ENCODE results near the gene CEP89.
"Not testable (repeated sequence)": the region's sequence is repeated elsewhere in the genome, so short reads cannot be mapped to it uniquely, and the experiment has no call there.

CEP89 gene

DNA sequence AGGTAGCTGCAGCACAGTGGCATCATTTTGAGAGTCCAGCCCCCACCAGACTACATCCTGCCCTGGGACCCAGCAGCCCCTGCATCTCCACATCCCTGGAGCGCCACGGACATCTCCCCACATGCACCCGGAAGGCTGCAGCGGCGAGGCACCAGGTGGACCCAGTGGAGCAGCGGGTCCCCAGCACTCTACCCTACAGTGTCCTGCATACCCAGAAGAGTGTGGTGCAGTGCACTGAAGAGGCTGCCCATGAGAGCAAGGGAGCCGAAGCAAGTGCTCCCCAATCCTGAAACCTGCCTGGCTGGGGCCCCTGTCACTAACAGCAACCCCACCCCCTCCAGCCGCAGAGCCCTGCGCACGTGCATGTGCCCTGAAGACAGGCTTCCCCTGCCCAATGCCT, 80.9 kb downstream of the CEP89 start:
- no peak for TF ChIP-seq POLR2A (IDR thresholded peaks at IDR 0.05; ENCODE audit: low read length)
- no peak for TF ChIP-seq GATA1 (IDR thresholded peaks at IDR 0.05; ENCODE audit: low read depth, low read length)
- no peak for DNase-seq

GRCh38 chr19:32890326-32890725, 81.4 kb downstream of the CEP89 start:
- TF ChIP-seq POLR2A (IDR thresholded peaks at IDR 0.05; ENCODE audit: low read length) (no peak), GATA1 (IDR thresholded peaks at IDR 0.05; ENCODE audit: low read depth, low read length) (no peak)
- no peak for DNase-seq

GRCh38 chr19:32889137-32889934, 82.4 kb downstream of the CEP89 start:
- no peak for TF ChIP-seq POLR2A (IDR thresholded peaks at IDR 0.05; ENCODE audit: low read length)
- no peak for TF ChIP-seq GATA1 (IDR thresholded peaks at IDR 0.05; ENCODE audit: low read depth, low read length)
- DNase-seq, result no peak

DNA sequence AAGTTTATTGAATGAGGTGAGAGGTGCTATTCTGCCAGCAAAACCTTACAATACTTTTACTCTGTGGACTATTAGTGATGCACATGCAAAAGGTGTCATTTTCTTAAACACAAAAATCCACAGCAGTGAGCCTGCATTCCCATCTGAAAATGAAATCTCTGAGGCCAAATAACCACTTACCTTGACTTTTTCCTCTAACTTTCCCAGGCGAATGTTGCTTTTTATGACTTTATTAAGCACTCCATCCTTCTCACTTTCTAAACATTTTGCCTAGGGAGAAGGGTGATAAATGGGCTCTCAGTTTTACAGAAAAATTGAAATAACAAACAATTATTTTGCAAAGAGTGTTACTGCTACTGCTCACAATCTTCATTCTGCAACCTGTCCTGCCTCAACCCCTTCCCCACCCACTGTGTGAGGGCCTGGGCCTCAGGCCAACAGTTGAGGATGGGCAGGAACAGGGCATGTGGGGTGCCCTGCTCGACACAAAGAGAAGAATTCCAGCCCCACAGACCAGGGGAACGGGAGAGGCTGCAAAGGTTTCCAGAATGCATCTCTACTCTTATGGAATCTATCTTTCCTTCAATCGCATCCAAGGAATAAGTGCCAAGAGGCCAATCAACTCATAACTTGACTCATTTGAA, 84.1 kb downstream of the CEP89 start:
- DNase-seq, result no peak
- TF ChIP-seq POLR2A (IDR thresholded peaks at IDR 0.05; ENCODE audit: low read length) (no peak), GATA1 (IDR thresholded peaks at IDR 0.05; ENCODE audit: low read depth, low read length) (no peak)

DNA sequence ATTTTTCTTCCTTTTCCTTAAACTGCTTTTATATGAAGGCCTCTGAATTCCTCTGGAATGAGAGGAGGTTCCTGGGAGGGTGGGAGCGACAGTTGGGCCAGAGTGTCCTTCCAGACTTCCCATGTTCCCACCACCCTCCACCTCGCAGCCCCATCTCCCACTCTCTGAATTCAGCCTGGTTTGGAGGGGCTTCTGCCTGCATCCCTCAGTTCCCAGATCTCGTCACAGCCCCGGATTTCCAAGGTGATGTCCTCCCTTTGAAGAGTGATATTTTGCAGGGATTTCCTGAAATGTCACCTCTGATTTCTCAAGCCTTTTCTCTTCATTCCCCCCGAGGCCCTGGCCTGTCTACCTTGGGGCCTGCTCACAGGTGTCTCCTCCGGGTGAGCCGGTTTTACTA, 85.5 kb downstream of the CEP89 start:
- TF ChIP-seq GATA1 (IDR thresholded peaks at IDR 0.05; ENCODE audit: low read depth, low read length) (no peak), POLR2A (IDR thresholded peaks at IDR 0.05; ENCODE audit: low read length) (no peak)
- no peak for DNase-seq

- not testable (repeated sequence) for DNase-seq
Measured at GRCh38 chr19:32885255-32885654, 86.5 kb downstream of the CEP89 start.

DNA sequence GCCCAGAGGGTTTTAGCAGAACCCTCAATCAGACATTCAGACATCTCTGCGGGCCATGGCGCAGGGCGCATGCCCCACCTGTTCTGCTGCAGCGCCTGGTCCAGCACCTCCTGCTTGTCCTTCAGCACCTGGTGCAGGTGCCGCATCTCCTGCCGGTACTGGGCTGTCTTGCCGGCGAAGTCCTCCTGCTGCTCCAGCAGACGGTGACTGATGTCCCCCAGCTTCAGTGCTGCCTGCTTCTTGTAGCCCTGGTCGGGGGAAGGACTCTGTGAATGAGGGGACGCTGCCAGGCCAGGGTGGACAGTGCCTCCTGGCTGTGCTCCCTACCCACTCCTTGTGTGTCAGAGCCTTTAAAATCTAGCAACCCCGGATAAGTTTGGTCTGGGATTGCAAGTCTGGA, 90.0 kb downstream of the CEP89 start:
- no peak for DNase-seq
- TF ChIP-seq GATA1 (IDR thresholded peaks at IDR 0.05; ENCODE audit: low read depth, low read length) (no peak), POLR2A (IDR thresholded peaks at IDR 0.05; ENCODE audit: low read length) (no peak)

- TF ChIP-seq GATA1 (IDR thresholded peaks at IDR 0.05; ENCODE audit: low read depth, low read length) (no peak), POLR2A (IDR thresholded peaks at IDR 0.05; ENCODE audit: low read length) (no peak)
- no peak for DNase-seq
Measured at GRCh38 chr19:32880622-32881021, 91.1 kb downstream of the CEP89 start.

DNA sequence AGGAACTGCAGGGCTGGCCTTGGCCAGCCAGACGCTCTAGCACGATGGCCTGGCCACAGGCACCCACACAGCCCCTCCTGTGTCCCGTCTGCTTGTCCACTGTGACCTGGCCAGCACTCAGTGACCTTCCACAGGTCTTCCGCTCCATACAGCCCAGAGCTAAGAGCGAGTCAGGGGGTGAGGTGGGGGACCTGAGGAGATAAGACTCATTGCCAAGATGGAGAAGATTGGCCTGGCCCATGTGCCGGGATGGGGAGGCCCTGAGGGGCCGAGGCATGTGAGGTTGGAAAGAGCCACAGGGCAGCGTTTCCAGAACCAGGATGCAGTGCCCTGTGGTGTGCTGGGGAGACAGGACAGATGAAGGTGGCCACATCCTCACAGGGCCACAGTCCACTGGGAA, 92.0 kb downstream of the CEP89 start:
- DNase-seq, result no peak
- TF ChIP-seq GATA1 (IDR thresholded peaks at IDR 0.05; ENCODE audit: low read depth, low read length) (no peak), POLR2A (IDR thresholded peaks at IDR 0.05; ENCODE audit: low read length) (no peak)

DNA sequence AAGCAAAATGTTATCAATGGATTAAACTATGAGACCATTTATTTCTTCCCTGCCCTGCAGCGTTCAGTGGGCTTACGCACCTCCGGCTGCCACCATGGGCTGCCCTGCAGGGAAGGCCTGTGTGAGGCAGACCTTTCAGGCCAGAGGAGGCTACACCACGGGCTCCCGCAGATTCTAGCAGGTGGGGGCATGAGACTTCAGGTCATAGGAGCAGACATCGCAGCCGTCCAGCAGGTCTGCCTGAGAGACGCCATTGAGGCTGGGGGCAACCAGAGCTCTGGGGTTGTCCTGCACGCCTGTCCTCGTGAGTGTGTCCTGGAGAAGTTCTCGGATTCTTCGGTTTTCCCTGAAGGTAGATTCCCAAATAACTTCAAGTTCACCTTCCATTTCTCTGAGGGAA, 92.8 kb downstream of the CEP89 start:
- DNase-seq, result no peak
- TF ChIP-seq GATA1 (IDR thresholded peaks at IDR 0.05; ENCODE audit: low read depth, low read length), result no peak
- TF ChIP-seq POLR2A (IDR thresholded peaks at IDR 0.05; ENCODE audit: low read length), result no peak

DNA sequence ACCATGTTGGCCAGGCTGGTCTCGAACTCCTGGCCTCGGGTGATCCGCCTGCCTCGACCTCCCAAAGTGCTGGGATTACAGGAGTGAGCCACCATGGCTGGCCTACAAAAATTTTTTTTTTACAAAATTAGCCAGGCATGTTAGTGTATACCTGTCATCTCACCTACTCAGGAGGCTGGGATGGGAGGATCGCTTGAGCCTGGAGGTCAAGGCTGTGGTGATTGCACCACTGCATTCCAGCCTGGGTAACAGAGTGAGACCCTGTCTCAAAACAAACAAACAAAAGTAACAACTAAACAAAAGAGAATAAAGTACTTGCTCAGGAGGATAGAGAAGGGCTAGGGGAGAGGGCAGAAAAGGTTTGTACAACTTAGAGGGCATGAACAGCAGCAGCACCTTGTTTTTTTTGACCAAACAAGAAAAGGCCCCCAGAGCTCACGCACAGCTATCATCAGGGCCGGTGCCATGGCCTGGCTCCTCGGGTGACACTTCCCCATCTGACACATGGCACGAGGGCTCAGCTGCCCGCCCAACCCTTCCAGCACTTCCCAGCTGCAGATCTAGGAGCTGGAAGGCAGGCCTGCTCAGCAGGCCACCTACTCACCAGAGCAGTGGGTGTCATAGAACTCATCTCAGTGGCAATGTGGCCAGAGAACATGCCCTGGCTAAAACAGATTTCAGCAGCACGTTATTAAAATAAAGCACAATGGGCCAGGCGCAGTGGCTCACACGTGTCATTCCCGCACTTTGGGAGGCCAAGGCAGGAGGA, 93.6 kb downstream of the CEP89 start:
- TF ChIP-seq GATA1 (IDR thresholded peaks at IDR 0.05; ENCODE audit: low read depth, low read length) (no peak), POLR2A (IDR thresholded peaks at IDR 0.05; ENCODE audit: low read length) (no peak)
- DNase-seq, result no peak

DNA sequence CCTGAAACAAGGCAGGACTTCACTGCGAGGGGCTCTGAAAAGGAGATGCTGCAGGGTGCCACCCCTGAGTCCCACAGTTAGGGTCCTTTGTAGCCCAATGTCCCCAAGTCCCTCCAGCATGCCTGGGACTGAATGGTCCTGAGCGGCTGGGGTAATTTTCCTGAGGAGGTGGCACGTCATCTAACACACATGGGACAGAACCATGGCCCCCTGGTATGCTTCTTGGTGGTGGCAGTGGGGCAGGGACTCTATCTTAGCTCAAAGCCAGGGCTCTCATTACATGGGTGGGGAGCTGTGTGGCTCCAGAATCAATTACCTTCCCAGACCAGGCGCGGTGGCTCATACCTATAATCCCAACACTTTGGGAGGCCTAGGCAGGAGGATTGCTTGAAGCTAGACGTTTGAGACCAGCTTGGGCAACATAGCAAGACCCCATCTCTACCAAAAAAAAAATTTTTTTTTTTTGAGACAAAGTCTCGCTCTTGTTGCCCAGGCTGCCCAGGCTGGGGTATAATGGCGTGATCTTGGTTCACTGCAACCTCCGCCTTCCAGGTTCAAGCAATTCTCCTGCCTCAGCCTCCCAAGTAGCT, 94.3 kb downstream of the CEP89 start:
- DNase-seq, result no peak
- TF ChIP-seq POLR2A (IDR thresholded peaks at IDR 0.05; ENCODE audit: low read length) (no peak), GATA1 (IDR thresholded peaks at IDR 0.05; ENCODE audit: low read depth, low read length) (no peak)

DNA sequence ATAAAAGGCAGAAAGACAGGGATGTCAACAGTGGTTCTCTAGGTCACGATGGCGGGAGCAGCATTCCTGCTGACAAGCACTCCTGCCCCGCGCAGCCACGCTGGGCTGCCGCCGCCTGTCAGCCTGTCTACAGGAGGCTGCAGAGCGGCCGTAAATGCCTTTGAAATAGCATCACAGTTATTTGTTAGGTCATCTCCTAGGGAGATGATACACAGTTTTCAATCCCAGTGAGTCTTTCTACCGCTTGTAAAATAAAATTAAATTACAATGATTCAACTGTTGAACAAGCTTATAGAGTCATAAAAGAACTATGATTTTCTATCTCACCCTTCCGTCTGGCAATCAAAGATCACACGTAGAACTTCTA, 94.9 kb downstream of the CEP89 start:
- DNase-seq, result no peak

DNA sequence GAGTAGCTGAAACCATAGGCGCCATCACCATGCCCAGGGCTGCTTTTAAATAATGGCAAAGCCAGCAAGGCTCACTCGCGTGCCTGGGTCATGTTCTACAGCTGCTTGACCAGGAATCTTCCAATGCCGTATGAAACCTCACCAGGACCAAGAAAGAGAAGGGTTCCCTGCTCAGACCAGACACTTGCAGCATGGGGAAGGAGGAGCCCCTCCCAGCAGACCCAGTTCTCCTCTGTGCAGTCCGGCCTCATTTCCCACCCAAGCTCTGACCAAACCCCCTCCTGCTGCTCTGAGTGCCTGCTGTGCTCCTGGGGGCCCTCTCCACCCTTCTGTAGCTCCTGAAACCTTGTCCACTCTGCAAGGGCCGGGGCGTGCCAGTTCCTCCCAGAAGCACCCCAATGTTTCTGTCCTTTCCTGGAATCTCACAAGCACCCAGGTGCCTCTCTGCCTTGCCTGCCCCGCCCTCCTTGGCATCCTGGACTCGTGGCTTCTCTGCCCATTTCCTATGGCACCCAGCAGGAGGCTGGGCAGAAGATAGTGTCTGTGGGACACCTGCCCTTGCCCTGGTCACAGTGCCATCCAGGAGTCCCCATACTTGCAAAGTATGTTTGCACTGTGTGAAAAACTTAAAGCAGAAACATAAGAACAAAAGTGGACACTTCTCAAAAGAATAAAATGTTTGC, 95.4 kb downstream of the CEP89 start:
- TF ChIP-seq POLR2A (IDR thresholded peaks at IDR 0.05; ENCODE audit: low read length), result no peak

More for the DNA sequence above, 94.9 kb downstream of the CEP89 start:
- TF ChIP-seq GATA1 (IDR thresholded peaks at IDR 0.05; ENCODE audit: low read depth, low read length) (no peak), POLR2A (IDR thresholded peaks at IDR 0.05; ENCODE audit: low read length) (no peak)

More for the DNA sequence above, 95.4 kb downstream of the CEP89 start:
- DNase-seq, result no peak

Measured in erythroblast (primary cell).